K562 (cell line): Measurements from ENCODE around the gene ZSWIM1. TPM values are rescaled to one million over a fixed set of nuclear protein-coding genes. Genes with fewer than 3 reads are reported as not detected.

ENCODE experiments used
- CTBP1 ChIP-seq: fragments of 450-650 bp; IDR thresholded peaks from 2 replicates; pipeline ENCODE4 v1.6.1; 2016; ENCODE audit warnings: borderline replicate concordance
- JUND ChIP-seq, 2 experiments: IDR thresholded peaks; 2 replicates in 1 of 2; 3 replicates in 1 of 2; pipeline ENCODE4 v1.6.1; 2011; ENCODE audit warnings: borderline replicate concordance in 2 of 2, low read depth in 2 of 2, low read length in 2 of 2, improper control_type of control experiment in 1 of 2, missing biosample characterization in 1 of 2, missing genetic modification characterization in 1 of 2, missing genetic modification reagents in 1 of 2
- KLF16 ChIP-seq: IDR thresholded peaks from 2 replicates; pipeline ENCODE4 v1.6.1; 2016; ENCODE audit warnings: antibody characterized with exemption
- MAZ ChIP-seq, 2 experiments: fragments of 450-650 bp in 1 of 2; sonication (generic) in 1 of 2; formaldehyde crosslinking; IDR thresholded peaks in 1 of 2; conservative IDR thresholded peaks in 1 of 2; 2 replicates each; pipeline versions ENCODE4 v1.4.0 to v1.5.0; 2020; ENCODE audit warnings: mild to moderate bottlenecking in 1 of 2, missing genetic modification reagents in 1 of 2
- POLR2AphosphoS2 ChIP-seq: IDR thresholded peaks from 2 replicates; pipeline ENCODE4 v1.6.1; 2012; ENCODE audit warnings: low read length, improper control_type of control experiment
- RCOR1 ChIP-seq, 2 experiments: IDR thresholded peaks; 2 replicates each; pipeline ENCODE4 v1.6.1; 2012; ENCODE audit warnings: low read depth in 2 of 2, low read length in 2 of 2, borderline replicate concordance in 1 of 2, improper control_type of control experiment in 1 of 2
- ZBTB7A ChIP-seq: IDR thresholded peaks from 2 replicates; pipeline ENCODE4 v1.6.1; 2011; ENCODE audit warnings: low read depth, mild to moderate bottlenecking, low read length, moderate library complexity, borderline replicate concordance; ENCODE audit not compliant: control insufficient read depth
- ZEB2 ChIP-seq: fragments of 450-650 bp; IDR thresholded peaks from 2 replicates; pipeline ENCODE4 v1.6.1; 2016
- polyA plus RNA-seq, 8 experiments: library from polyadenylated mRNA; depleted of rRNA in 4 of 8; stranded (reverse) in 5 of 8; unstranded in 3 of 8; fragments of >200 nt; fragmentation: Nextera tagmentation in 2 of 8; fragmentation: Illumina TruSeq in 1 of 8; extraction: Ambion mirVana in 2 of 8; extraction: Trizol in 1 of 8; gene quantifications; 2 replicates each; pipeline versions ENCODE4 v1.2.1 to v1.2.3, GENCODE V29; 2011 to 2014; ENCODE audit warnings: inconsistent platforms in 1 of 8, missing spikeins in 1 of 8
- total RNA-seq, 7 experiments: library from RNA; depleted of rRNA in 6 of 7; stranded (reverse); fragments of >200 nt in 6 of 7; fragmentation: Illumina TruSeq in 2 of 7; extraction: Trizol in 2 of 7; gene quantifications; 2 replicates each; pipeline versions ENCODE4 v1.2.1 to v1.2.3, GENCODE V29; 2011 to 2021; ENCODE audit warnings: low replicate concordance in 1 of 7
- TF ChIP-seq, protein P1 (sequence below): fragments of 450-650 bp; IDR thresholded peaks from 2 replicates; pipeline ENCODE4 v1.6.1; 2016; ENCODE audit warnings: low read depth
- TF ChIP-seq, protein P2 (sequence below), 2 experiments: fragments of 450-650 bp in 1 of 2; sonication (generic) in 1 of 2; formaldehyde crosslinking; conservative IDR thresholded peaks; 2 replicates each; pipeline versions ENCODE4 v1.4.0 to v1.8.1; 2020 to 2022; ENCODE audit warnings: mild to moderate bottlenecking in 1 of 2, missing genetic modification reagents in 1 of 2
- TF ChIP-seq, protein P3 (sequence below): sonication (generic); formaldehyde crosslinking; IDR thresholded peaks from 2 replicates; pipeline ENCODE4 v1.8.0; 2023; ENCODE audit warnings: mild to moderate bottlenecking, missing genetic modification reagents

Gene ZSWIM1
- total and polyA plus RNA-seq, 9 of the 15 experiments (the other 6 are each of a cell fraction or from before 2014, with no cell fraction given), result 2.5 to 15.6 (median 9.5) TPM

DNA sequence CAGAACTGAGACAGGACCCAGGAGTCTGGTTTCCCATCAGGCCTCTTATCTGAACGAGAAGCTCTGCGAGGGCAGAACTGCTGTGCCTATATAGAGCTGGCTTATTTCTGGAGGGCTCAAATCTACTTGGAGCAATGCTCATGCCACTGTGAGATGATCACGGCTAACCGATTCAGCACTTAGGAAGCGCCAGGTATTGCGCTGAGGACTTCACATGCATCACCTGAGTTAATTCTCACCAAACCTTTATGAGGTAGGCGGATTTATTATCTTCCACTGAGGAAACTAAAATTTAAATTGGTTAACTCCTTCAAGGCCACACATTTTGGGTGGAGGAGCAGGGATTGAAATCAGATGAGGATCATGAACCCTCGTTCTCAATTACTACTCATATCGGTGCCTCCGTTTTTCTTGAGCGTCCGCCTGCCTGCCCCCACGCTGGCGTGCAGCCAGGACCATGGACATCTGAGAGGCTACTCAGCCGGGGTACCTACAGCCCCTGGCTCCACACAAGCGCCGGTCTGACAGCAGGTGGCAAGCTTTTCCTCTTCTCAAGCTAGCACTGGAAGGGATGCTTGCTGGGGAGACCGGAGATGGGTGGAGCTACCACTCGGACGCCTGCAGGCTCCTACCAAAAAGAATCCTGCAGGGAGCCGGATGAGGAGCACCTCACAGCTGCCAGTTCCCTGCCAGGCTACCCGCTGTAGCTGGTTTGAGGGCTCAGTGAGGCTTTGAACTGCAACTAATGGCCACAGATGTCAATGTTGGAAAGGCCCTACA is 52.4 kb downstream of the ZSWIM1 start (continued):
- TF ChIP-seq, protein P1, sequence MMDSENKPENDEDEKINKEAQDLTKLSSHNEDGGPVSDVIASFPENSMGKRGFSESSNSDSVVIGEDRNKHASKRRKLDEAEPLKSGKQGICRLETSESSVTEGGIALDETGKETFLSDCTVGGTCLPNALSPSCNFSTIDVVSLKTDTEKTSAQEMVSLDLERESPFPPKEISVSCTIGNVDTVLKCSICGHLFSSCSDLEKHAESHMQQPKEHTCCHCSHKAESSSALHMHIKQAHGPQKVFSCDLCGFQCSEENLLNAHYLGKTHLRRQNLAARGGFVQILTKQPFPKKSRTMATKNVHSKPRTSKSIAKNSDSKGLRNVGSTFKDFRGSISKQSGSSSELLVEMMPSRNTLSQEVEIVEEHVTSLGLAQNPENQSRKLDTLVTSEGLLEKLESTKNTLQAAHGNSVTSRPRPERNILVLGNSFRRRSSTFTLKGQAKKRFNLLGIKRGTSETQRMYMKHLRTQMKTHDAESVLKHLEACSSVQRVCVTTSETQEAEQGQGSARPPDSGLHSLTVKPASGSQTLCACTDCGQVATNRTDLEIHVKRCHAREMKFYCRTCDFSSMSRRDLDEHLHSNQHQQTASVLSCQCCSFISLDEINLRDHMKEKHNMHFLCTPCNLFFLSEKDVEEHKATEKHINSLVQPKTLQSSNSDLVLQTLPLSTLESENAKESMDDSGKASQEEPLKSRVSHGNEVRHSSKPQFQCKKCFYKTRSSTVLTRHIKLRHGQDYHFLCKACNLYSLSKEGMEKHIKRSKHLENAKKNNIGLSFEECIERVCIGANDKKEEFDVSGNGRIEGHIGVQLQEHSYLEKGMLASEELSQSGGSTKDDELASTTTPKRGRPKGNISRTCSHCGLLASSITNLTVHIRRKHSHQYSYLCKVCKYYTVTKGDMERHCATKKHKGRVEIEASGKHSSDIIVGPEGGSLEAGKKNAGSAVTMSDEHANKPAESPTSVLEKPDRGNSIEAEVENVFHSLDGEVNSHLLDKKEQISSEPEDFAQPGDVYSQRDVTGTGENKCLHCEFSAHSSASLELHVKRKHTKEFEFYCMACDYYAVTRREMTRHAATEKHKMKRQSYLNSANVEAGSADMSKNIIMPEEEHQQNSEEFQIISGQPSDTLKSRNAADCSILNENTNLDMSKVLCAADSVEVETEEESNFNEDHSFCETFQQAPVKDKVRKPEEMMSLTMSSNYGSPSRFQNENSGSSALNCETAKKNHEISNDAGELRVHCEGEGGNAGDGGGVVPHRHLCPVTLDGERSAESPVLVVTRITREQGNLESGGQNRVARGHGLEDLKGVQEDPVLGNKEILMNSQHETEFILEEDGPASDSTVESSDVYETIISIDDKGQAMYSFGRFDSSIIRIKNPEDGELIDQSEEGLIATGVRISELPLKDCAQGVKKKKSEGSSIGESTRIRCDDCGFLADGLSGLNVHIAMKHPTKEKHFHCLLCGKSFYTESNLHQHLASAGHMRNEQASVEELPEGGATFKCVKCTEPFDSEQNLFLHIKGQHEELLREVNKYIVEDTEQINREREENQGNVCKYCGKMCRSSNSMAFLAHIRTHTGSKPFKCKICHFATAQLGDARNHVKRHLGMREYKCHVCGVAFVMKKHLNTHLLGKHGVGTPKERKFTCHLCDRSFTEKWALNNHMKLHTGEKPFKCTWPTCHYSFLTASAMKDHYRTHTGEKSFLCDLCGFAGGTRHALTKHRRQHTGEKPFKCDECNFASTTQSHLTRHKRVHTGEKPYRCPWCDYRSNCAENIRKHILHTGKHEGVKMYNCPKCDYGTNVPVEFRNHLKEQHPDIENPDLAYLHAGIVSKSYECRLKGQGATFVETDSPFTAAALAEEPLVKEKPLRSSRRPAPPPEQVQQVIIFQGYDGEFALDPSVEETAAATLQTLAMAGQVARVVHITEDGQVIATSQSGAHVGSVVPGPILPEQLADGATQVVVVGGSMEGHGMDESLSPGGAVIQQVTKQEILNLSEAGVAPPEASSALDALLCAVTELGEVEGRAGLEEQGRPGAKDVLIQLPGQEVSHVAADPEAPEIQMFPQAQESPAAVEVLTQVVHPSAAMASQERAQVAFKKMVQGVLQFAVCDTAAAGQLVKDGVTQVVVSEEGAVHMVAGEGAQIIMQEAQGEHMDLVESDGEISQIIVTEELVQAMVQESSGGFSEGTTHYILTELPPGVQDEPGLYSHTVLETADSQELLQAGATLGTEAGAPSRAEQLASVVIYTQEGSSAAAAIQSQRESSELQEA, result no peak
- TF ChIP-seq MAZ (CRISPR knock-in tag; conservative IDR thresholded peaks at IDR 0.05 in 1 of 2, IDR thresholded peaks at IDR 0.05 in 1 of 2) (peak in 1 of 2 experiments; percentile 6; a peak in 1 of 4 replicates), ZBTB7A (peak; percentile 71; the same call in 1 of the 2 replicates), POLR2AphosphoS2 (0 out of 2 replicates have a peak, but pooled peaks have one; percentile 56), KLF16 (0 out of 2 replicates have a peak, but pooled peaks have one; percentile 16), ZEB2 (0 out of 2 replicates have a peak, but pooled peaks have one; percentile 44), JUND (IDR thresholded peaks at IDR 0.05; ENCODE audit: borderline replicate concordance, low read depth, low read length) (peak; percentile 54), JUND (tag; IDR thresholded peaks at IDR 0.05; ENCODE audit: borderline replicate concordance, low read depth, low read length) (no peak), CTBP1 (peak; percentile 93), RCOR1 (IDR thresholded peaks at IDR 0.05; ENCODE audit: borderline replicate concordance in 1 of 2, low read depth in 2 of 2, low read length in 2 of 2) (peak in 1 of 2 experiments; percentile 85; a peak in 2 of 4 replicates)
- TF ChIP-seq, protein P2, sequence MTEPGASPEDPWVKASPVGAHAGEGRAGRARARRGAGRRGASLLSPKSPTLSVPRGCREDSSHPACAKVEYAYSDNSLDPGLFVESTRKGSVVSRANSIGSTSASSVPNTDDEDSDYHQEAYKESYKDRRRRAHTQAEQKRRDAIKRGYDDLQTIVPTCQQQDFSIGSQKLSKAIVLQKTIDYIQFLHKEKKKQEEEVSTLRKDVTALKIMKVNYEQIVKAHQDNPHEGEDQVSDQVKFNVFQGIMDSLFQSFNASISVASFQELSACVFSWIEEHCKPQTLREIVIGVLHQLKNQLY (CRISPR knock-in tag; conservative IDR thresholded peaks at IDR 0.05), result no peak
- TF ChIP-seq, protein P3, sequence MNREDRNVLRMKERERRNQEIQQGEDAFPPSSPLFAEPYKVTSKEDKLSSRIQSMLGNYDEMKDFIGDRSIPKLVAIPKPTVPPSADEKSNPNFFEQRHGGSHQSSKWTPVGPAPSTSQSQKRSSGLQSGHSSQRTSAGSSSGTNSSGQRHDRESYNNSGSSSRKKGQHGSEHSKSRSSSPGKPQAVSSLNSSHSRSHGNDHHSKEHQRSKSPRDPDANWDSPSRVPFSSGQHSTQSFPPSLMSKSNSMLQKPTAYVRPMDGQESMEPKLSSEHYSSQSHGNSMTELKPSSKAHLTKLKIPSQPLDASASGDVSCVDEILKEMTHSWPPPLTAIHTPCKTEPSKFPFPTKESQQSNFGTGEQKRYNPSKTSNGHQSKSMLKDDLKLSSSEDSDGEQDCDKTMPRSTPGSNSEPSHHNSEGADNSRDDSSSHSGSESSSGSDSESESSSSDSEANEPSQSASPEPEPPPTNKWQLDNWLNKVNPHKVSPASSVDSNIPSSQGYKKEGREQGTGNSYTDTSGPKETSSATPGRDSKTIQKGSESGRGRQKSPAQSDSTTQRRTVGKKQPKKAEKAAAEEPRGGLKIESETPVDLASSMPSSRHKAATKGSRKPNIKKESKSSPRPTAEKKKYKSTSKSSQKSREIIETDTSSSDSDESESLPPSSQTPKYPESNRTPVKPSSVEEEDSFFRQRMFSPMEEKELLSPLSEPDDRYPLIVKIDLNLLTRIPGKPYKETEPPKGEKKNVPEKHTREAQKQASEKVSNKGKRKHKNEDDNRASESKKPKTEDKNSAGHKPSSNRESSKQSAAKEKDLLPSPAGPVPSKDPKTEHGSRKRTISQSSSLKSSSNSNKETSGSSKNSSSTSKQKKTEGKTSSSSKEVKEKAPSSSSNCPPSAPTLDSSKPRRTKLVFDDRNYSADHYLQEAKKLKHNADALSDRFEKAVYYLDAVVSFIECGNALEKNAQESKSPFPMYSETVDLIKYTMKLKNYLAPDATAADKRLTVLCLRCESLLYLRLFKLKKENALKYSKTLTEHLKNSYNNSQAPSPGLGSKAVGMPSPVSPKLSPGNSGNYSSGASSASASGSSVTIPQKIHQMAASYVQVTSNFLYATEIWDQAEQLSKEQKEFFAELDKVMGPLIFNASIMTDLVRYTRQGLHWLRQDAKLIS (CRISPR knock-in tag), result peak; percentile 23; the same call in 1 of the 2 replicates
